ENCODE data around the gene DSG3.

GRCh38 chr18:31508781-31509180 lies 61.2 kb downstream of the DSG3 start:
- no peak for TF ChIP-seq CTCF (IDR thresholded peaks at IDR 0.05)
- TF ChIP-seq ZFX (IDR thresholded peaks at IDR 0.05; ENCODE audit: borderline replicate concordance) = no peak

All from 22Rv1 (cell line).